ENCODE results near the gene IMMP2L.

GRCh38 chr7:111105269-111105668 is 457.0 kb downstream of the IMMP2L start:
- no peak for TF ChIP-seq YY1 (IDR thresholded peaks at IDR 0.05)
- TF ChIP-seq CTCF (IDR thresholded peaks at IDR 0.05; ENCODE audit: low read depth, low read length, missing input control), result no peak
- TF ChIP-seq, protein P1, sequence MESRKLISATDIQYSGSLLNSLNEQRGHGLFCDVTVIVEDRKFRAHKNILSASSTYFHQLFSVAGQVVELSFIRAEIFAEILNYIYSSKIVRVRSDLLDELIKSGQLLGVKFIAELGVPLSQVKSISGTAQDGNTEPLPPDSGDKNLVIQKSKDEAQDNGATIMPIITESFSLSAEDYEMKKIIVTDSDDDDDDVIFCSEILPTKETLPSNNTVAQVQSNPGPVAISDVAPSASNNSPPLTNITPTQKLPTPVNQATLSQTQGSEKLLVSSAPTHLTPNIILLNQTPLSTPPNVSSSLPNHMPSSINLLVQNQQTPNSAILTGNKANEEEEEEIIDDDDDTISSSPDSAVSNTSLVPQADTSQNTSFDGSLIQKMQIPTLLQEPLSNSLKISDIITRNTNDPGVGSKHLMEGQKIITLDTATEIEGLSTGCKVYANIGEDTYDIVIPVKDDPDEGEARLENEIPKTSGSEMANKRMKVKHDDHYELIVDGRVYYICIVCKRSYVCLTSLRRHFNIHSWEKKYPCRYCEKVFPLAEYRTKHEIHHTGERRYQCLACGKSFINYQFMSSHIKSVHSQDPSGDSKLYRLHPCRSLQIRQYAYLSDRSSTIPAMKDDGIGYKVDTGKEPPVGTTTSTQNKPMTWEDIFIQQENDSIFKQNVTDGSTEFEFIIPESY (IDR thresholded peaks at IDR 0.05), result no peak
- TF ChIP-seq TAF1 (conservative IDR thresholded peaks at IDR 0.05), result no peak
- TF ChIP-seq RXRA (IDR thresholded peaks at IDR 0.05), result no peak
- TF ChIP-seq GABPA (IDR thresholded peaks at IDR 0.05 in 1 of 2, conservative IDR thresholded peaks at IDR 0.05 in 1 of 2), result no peak

Data from liver (tissue), 3 donors.